Hindlimb muscle (tissue), 1 donor: ENCODE data around the gene LRIG1. TPM values are rescaled to one million over a fixed set of nuclear protein-coding genes. Genes with fewer than 3 reads are reported as not detected.
"Not testable (repeated sequence)": the region's sequence is repeated elsewhere in the genome, so short reads cannot be mapped to it uniquely, and the experiment has no call there.

ENCODE experiments used
- DNase-seq: peaks from one replicate; pipeline ENCODE4 v3.0.0-alpha.2; 2013
- polyA plus RNA-seq: library from polyadenylated mRNA; unstranded; fragments of 120-200 nt; gene quantifications from one replicate; pipeline ENCODE4 v1.2.1, GENCODE V29; 2013; ENCODE audit not compliant: insufficient read length

Gene LRIG1
- polyA plus RNA-seq, 1 donor: 130 TPM

DNA sequence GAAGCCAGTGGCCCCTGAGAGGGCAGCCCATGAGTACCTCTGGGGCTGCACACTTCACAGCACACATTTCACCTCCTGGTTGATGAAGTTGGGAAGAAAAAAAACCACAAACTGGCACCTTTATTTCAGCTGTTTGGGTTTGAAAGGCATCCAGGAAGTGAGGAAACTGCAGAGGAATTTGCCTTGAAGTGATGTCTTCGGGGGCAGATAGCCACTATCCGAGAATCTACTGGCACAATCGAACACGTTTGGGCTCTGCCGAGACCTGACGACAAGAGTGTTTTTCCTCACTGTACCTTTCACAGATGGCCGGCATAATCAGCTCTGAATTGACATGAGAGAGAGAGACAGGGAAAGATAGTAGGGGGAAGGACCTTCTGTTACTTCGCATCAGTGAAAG is 59.7 kb downstream of the LRIG1 start:
- DNase-seq: no peak

DNA sequence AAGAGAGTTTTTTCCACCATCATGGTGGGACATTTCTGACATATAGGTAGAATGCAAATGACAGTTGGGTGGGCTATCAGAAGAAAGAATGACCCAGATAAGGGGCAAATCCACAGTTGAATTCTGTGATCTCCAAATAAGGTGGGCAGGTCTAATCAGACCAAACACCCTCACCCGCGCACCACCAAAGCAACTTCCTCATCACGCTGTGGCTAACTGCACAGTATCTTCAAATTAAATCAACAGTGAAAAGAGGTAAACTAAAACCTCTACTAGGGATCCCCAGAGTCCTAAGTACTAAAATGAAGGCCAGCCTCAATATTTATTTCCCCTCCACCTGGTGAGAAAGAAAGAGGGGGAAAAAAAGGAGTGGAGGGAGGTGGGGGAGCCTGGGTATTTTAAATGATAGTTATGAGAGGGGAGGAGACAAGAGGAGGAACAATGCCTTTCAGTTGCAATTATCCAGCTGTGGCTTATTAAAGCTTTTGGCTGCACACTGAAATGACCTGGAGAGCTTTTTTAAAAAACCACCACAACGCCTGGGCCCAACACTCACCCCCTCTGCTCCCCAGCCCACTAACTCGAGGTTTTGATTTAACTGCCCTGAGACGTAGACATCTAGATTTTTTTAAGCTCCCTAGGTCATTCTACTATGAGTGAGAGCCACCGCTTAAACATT is 61.0 kb downstream of the LRIG1 start:
- no peak for DNase-seq

DNA sequence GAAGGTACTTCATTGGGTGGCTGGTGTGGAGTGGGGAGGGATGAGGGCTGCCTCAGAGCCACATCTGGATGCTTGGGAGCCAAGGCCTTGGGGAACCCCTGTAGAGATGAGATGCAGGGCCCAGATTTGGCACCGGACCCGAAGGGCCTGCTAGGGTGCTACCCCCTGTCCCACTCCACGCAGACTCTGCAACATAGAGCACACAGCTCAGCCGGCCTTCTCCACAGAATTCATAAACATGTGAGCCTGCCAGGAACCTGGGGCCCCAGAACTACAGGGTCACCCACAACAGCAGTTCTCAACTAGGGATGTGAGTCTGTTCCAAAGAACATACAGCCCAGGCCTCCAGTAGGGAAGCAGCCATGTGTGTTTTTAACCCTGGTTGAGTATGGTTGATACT is 62.8 kb downstream of the LRIG1 start:
- DNase-seq: no peak

DNA sequence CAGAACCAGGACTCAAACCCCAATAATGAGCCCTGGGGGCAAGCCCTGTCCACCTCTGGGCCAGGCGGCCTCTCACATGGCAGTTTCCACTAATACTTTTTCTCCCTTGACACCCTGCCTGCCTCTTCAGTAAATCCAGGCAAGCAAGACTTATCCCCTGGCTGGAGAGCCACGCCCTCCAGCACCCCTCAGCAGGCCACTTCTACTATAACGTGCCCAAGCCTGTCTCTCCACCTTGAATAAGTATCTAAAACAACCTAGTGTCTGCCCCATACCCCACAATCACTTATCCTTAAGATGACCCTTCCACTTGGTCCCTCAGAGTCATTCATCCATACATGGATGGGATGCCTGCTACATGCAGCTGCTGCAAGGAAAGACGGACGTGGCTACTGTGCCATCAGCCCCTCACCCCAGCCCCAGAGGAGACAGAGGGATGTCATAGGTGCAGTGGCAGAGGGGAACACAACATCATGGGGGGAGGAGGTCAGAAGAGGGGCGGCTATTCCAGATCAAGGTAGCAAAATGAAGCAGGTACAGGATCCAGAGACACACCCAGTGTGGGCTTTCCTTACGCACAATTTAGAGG is 63.4 kb downstream of the LRIG1 start:
- no peak for DNase-seq

DNA sequence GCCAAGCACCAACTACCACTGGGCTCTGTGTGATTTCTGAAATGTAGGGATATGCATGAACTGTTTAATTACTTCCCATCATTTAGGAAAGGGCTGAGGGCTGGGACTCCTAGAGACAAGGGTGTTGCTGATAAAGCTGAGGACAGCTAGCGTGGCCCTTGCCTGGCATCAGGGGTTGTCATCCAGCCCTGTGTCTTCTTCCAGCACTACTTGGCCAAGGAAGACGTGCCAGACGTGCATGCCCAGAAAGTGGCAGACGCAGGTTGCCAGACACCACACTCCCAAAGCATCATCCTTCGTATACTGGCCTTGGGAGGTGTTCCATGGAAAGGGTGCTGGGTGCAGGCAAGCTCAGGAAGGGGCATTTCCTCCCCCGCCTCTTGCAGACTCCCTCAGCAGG is 64.8 kb downstream of the LRIG1 start:
- no peak for DNase-seq

DNA sequence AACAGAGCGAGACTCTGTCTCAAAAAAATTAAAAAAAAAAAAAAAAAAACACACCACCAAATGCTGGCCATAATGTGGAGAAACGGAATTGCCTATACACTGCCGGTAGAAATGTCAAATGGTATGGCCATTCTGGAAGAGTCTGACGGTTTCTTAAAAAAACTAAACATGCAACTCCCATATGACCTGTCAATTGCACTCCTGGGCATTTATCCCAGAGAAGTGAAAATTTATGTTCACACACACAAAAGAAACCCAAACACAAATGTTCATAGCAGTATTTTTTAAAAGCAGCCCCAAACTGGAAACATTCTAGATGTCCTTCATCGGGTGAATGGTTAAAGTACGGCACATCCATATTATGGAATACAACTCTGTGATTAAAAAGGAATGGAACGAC is 66.1 kb downstream of the LRIG1 start:
- no peak for DNase-seq

DNA sequence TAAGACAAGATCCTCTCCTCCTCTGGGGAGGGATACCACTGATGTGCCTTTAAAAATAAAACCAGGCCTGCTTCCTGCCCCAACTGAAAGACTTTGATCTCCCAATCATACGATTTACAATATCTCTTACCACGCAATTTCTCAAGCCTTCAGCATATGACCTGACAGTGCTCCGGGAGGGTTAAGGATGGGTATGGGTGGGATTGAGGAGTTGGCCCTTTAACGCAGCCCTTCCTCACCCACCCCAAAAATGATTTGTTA is 67.4 kb downstream of the LRIG1 start:
- DNase-seq: no peak

DNA sequence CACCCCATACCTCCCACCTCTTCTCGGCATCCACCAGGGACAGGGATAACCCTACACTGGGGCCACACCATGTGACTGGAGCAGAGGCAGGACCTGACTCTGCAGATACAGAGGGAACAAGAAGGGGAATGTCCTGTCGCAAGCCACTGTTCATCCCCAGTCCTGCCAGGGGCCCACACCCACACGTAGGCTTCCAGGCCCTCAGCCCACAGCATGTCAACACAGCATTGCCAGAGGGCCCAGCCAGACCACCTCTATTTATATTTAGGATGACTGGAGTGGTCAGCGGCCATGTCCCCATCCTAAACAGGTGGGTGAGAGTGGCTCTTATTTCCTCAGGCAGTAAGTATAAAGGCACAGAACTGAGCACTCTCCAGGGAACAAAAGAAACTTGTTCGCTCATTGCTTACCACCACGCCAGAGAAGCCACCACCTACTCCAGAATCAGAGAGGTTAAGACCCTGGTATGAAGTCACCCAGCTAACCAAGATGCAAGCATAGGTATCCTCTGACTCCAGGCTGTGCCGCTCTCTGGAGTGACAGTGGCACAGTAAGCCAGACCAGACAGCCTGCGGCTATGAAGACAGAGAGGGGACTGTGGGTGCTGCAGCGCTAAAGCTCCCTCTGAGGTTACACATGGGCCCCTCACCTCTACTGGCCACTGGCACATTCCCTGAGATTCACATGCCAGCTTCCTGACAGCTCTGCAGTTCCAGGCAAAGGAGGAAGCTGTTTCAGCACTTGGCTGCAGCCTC is 67.9 kb downstream of the LRIG1 start:
- no peak for DNase-seq

DNA sequence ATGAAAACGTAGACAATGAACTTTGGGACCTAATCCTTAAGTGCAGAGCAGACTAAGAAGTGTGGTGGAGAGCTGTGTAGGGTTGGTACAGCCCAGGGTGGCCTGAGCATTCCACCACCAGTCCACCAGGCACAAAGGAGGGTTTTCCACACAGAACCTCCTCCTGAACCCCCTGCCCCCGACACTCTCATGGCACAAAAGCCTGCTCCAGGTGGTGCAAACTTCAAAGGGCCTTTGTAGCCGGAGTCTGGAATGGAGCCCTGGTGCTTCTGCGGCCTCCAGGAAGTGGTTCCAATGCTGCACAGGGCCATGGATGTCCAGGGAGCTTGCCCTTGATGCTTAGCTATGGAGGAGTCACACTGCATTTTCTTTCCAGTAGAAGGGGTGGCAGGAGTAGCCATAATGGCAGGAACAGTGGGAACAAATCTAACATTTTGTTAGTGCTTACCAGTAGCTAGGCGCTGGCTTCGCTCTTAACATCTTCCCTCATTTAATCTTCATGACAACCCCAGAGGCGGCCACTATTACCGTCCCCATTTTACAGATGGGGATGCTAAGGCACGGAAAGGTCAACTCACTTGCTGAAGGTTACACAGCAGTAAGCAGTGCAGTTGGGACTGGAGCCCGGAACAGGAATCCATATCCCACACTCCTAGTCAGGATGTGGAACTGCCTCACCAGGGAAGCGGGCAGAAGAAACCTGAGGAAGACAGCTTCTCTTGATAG is 68.6 kb downstream of the LRIG1 start:
- DNase-seq: no peak

DNA sequence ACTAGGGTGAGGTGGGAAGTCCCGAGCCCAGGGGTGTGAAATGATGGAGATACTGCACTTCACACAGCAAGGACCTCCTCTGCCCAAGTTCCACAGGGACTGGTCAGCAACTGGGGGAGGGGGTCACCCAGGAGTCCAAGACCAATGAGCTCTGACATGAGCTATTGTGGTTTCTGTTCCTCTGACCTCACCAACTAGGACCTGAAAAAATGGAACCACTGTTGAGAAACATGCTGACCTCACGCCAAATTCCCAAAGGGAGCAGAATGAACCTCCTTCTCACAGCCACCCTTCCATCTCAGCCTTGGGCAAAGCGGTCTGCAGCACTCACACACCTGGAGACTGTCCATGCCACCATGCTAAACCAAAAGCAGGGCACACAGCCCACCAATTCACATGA is 69.3 kb downstream of the LRIG1 start:
- no peak for DNase-seq

DNA sequence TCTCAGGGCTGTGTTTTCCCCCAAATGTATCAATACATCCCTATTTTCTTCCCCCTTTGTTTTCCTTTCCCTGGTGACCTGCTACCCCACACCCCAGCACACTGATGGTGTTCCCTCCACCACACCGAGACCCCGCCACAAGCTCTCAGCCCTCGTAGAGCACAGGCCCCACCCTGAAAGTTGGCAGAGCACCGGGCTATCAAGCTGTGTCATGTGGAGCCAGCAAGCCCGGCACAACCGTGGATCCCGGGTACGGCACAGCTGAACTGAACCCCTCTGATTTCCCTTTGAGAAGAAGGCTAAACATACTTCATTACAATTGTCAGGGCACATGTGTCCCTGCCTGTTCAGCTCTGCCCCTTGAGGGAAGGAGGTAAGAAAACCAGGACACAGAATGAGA is 69.9 kb downstream of the LRIG1 start:
- DNase-seq: no peak

DNA sequence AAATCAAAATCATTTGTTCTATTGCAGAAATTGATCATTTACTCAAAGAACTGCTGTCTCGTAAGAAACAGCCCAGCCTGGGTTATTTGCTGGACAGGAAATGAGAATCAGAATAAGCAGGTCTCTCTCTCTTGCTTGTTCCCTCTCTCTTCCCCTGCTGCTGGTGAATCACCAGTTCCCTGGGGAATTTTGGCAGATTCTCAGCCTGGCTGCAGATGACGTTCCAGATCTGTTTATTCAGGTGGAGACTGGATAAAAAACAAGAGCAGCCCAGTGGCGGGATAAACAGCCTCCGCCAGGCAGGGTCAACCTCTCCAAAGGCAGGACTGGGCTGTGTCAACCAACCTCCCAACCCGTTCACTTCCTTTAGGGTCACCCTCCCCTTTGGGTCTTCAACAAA is 72.1 kb downstream of the LRIG1 start:
- DNase-seq: peak; percentile 65

DNA sequence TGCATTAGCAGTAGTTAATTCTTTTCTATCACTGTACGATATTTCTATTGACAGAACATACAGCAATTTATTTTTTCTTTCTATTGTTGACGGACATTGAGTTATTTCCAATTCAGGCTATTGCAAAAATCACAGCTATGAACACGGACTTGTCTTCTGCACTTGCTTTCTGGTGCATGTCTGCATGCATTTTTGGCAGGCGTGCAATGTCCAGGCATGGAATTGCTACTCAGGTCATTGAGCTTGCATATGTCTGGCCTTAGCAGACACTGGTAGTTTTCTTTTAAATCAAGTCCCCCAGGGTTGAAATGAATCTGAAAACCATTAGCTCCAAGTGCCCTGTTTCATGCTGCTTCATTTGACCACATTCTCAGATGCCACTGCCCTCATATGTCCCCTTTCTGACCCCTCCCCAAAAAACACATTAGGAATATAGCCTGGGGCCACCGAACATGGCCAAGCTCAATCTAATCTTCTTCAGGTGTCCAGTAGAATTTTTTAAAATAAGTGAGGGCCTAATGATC is 72.8 kb downstream of the LRIG1 start:
- DNase-seq: no peak

DNA sequence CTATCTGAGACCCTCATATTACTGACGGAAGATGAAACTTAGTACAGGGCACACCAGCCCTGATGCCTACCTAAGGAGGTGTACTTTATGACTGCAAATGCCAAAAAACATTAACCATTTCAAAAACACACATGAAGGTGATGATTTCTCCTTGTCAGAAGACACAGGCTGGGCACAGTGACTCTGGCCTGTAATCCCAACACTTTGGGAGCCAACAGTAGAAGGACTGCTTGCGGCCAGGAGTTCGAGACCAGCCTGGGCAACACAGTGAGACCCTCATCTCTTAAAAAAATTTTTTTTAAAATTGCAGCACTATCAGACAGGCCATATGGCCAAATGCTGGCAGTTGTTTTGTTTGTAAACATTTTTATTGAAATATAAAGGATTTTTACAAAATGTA is 73.5 kb downstream of the LRIG1 start:
- DNase-seq: no peak

DNA sequence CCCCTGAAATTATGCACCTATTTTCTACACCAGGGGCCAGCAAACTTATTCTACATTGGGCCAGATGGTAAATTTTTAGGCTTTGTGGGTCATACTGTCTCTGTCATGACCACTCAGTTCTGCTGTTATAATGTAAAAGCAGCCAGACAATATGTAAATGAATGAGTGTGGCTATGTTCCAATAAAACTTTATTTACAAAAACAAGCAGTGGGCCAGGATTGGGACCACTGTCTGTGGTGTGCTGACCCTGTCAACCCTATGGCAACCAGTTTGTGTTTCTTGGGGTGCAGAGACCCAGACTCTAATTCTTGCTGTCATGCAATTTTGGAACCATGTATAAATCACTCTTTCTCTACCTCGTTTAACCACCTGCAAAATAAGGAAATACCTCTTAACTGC is 74.7 kb downstream of the LRIG1 start:
- no peak for DNase-seq

DNA sequence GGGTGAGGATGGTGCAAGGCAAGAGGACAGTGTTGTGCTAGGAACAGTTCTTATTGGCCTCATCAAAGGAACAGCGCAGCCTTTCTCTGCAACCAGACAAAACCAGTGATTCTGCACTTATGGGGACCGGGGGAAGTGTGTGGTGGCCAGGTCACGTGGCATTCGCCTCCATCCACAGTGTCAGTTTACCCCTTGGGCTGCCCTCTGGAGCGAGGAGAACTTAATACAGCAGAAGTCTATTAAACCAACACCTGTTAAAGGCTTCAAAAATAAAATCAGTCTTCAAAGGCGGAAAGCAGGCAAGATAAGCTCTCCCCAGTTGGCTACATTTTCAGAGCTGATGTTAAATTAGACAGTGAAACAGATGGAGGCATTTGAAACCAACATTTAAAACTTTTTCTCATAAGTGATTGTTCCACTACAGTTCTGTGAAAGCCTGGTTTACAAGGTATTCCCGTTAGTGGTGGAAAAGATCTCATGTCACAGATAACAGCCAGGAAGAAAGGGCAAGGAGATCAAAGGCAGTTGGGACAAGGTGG is 75.2 kb downstream of the LRIG1 start:
- DNase-seq: no peak

DNA sequence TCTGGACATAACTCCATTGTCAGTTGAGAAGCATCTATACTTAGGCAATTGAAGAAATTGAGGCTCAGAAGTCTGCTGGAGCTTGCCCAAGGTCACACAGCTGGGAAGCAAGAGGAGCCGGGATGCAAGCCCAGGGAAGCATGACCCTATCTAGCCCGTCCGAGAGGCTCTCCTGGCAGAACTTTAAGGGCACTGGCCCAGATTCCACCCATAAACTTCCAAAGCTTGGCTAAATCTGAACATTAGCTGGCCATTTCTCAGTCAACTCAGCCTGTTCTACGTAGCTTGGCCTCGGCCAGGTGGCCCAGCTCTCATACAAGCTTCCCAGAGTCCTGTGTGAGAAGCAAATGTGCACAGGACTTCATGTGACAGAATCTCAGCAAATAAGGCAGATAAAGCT is 75.8 kb downstream of the LRIG1 start:
- DNase-seq: no peak

DNA sequence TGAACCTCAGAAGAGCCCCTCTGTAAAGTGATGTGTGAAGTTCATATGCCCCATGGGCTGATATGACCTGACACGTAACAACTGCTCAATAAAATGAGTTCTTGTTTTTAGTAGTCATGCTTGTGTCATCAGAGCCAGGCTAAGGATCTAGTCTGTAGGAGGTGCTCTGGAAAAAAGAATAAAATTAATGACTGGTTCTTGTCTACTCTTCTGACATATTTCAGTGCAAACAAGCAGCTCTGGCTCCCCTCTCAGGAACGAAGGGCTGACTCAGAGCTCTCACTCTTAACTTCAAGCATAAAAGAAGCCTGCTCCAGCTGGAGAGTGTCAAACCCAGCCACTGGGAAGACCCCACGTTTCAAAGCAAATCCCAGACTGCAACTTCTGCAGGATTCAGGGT is 77.0 kb downstream of the LRIG1 start:
- no peak for DNase-seq

DNA sequence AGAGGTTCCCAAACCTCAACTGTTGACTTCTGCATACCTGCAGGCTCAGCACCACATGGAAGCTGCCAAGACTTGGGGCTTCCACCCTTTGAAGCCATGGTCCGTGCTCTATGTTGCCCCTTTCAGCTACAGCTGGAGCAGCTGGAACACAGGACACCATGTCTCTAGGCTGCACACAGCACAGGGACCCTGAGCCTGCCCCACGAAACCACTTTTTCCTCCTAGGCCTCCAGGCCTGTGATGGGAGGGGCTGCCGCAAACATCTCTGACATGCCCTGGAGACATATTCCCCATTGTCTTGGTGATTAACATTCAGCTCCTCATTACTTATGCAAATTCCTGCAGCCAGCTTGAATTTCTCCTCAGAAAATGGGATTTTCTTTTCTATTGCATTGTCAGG is 78.9 kb downstream of the LRIG1 start:
- DNase-seq: not testable (repeated sequence)

DNA sequence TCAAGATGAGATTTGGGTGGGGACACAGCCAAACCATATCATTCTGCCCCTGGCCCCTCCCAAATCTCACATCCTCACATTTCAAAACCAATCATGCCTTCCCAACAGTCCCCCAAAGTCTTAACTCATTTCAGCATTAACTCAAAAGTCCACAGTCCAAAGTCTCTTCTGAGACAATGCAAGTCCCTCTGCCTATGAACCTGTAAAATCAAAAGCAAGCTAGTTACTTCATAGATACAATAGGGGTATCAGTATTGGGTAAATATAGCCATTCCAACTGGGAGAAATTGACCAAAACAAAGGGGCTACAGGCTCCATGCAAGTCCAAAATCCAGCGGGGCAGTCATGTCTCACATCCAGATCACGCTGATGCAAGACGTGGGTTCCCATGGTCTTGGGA is 79.7 kb downstream of the LRIG1 start:
- not testable (repeated sequence) for DNase-seq

DNA sequence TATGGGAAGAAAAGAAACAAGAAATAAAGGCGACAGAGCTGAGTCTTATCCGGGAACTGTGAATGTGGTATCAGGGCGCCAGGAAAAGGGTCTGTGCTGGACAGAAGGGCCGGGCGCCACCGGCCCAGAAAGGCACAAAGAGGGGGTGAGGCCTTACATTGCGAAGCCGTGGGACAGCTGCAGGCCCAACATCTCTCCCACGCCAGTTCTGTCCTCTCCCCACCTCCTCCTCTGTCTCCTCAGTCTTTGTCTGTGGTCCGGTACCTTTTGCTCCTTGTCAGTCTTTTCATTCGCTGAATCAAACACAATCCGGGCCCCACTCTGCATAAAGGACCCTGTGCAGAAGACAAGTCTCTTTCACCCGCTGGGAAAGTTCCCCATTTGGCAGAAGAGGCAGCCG is 81.8 kb downstream of the LRIG1 start:
- no peak for DNase-seq

DNA sequence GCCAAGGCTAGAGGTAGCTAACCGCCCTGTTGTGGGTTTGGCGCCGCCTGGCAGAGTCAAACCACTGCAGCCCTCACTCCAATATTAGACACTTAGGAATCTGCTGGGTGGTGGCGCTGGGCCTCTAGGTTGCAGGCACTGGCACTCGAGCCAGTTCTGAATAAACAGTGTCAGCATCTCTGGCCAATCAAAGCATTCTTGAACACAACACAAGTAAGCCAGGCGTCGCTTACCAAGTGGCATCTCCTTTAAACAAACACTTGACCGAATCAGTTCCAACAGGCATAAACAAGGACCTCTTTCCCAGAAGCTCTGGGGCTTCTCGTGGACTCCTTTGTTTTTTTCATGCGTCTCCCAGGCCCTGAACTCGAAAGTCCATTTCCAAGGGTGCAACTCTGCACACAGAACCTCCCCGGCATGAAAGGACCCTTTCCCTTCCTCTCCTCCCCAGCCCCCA is 82.3 kb downstream of the LRIG1 start:
- DNase-seq: no peak
